CD4-positive, alpha-beta T cell (primary cell): ENCODE results near the gene DLG5. TPM values are rescaled to one million over a fixed set of nuclear protein-coding genes. Genes with fewer than 3 reads are reported as not detected.

Experiments
- ATAC-seq: fragments of 200-7000 bp; cut with Tn5 transposase; one replicate; pipeline ENCODE4 v1.10.0; 2022; ENCODE audit warnings: mild to moderate bottlenecking; ENCODE audit not compliant: poor library complexity
- CTCF ChIA-PET: fragments of 350-600 bp; sonication (Branson Sonifier 250); formaldehyde crosslinking; loops from one replicate; lab custom pipeline; 2021; ENCODE audit warnings: antibody characterized with exemption, inconsistent platforms; lab: Charles Lee
- POLR2A ChIA-PET: fragments of 350-600 bp; sonication (Branson Sonifier 250); formaldehyde crosslinking; loops from one replicate; lab custom pipeline; 2021; ENCODE audit warnings: antibody characterized with exemption, inconsistent platforms; lab: Charles Lee
- DNase-seq, 14 experiments: peaks; one replicate each; pipeline ENCODE4 v3.0.0-alpha.2; 2013 to 2020; ENCODE audit warnings: mixed read lengths in 2 of 14
- H3K27ac ChIP-seq, 2 donors: one replicate each; pipeline versions ENCODE4 v1.5.1 to v1.7.0; 2013; ENCODE audit warnings: low read length in 2 of 2, low read depth in 1 of 2, mild to moderate bottlenecking in 1 of 2
- H3K27me3 ChIP-seq, 2 experiments: 1 replicate in 1 of 2; 2 replicates in 1 of 2; pipeline versions ENCODE4 v1.6.1 to v1.7.0; 2013; ENCODE audit warnings: low read length in 2 of 2, control low read depth in 1 of 2, mild to moderate bottlenecking in 1 of 2, moderate library complexity in 1 of 2; ENCODE audit not compliant: insufficient read depth in 2 of 2, control insufficient read depth in 1 of 2
- H3K36me3 ChIP-seq: one replicate; pipeline ENCODE4 v1.6.1; 2013; ENCODE audit warnings: low read length, control low read depth; ENCODE audit not compliant: insufficient read depth
- H3K4me1 ChIP-seq: one replicate; pipeline ENCODE4 v1.6.1; 2013; ENCODE audit warnings: low read length, control low read depth; ENCODE audit not compliant: insufficient read depth
- H3K4me3 ChIP-seq: one replicate; pipeline ENCODE4 v1.5.1; 2013; ENCODE audit warnings: mild to moderate bottlenecking, low read length, moderate library complexity
- H3K9me3 ChIP-seq, 2 experiments: 1 replicate in 1 of 2; 2 replicates in 1 of 2; pipeline versions ENCODE4 v1.6.1 to v1.7.0; 2013; ENCODE audit warnings: low read length in 2 of 2, mild to moderate bottlenecking in 2 of 2, control low read depth in 1 of 2, moderate library complexity in 1 of 2; ENCODE audit not compliant: control insufficient read depth in 1 of 2, insufficient read depth in 1 of 2
- H3K27ac Mint-ChIP-seq: one replicate; pipeline ENCODE4 v1.8.0; 2020; ENCODE audit warnings: mixed read lengths
- H3K27me3 Mint-ChIP-seq: one replicate; pipeline ENCODE4 v1.8.0; 2021; ENCODE audit warnings: mixed read lengths
- H3K36me3 Mint-ChIP-seq: one replicate; pipeline ENCODE4 v1.8.0; 2021; ENCODE audit warnings: low read depth, mixed read lengths
- H3K4me1 Mint-ChIP-seq: one replicate; pipeline ENCODE4 v1.8.0; 2021; ENCODE audit warnings: low read depth, mixed read lengths
- H3K4me3 Mint-ChIP-seq: one replicate; pipeline ENCODE4 v1.8.0; 2020; ENCODE audit warnings: mild to moderate bottlenecking, mixed read lengths
- H3K9me3 Mint-ChIP-seq: one replicate; pipeline ENCODE4 v1.8.0; 2020; ENCODE audit warnings: mixed read lengths
- intact Hi-C, 2 experiments: fragments of 100-400 bp; cut with DNase I in 1 of 2; cut with micrococcal nuclease in 1 of 2; formaldehyde crosslinking; loops; one replicate each; pipeline versions ENCODE4 v1.15.1 to v1.9.0; 2023 to 2025; cut with DNase I, micrococcal nuclease
- total RNA-seq, 174 experiments: library from RNA in 2 of 174; stranded (reverse) in 2 of 174; gene quantifications; one replicate each; pipeline ENCODE4 v1.2.3 and lab custom pipeline; 2021 to 2026
- TF ChIP-seq, protein P1 (sequence below): fragments of 200-600 bp; IDR thresholded peaks from one replicate; pipeline ENCODE4 v1.8.0; 2022; ENCODE audit warnings: antibody characterized with exemption, mild to moderate bottlenecking

The DLG5 gene
- total RNA-seq, 2 experiments from 2014 or later = 7.1 to 7.4 TPM

DNA sequence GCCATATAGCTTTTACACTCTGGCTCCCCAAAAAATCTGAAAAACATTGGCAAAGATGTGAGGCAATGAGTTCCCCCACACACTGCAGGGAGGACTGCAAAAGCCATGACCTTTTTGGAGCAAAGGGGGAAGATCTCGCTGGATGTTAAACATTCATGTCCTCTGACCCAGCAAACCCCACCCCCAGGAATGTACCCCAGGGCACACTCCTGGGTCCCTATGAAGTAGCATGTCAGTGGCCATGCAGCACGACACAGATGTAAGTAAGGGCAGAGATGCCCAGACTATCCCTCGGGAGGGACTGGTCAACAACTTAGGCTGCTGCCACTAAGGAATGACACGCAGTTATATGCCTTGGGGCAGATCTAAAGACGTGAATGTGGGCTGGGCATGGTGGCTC lies 100.6 kb downstream of the DLG5 start:
- H3K27ac Mint-ChIP-seq = no peak overlapping the region
- intact Hi-C loops = no loop called here

DNA sequence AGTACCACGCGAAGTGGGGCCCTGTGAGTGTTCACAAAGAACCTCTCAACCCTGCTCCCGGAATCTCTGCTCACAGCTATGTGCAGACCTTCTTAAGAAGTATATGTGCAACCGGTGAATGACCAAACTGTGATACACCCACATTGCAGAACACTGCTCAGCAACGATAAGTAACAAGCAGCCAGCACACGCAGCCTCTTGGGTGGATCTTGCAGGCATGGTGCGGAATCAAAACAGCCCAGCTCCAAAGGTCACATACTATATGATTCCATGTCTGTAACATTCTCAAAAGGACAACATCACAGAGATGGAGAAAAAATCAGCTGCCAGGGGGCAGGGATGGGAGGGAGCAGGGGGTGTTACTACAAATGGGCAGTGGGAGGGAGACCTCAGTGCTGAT lies 101.6 kb downstream of the DLG5 start:
- no peaks in the 10 kb centered on the region for H3K9me3 Mint-ChIP-seq
- no peaks in the 10 kb centered on the region for H3K27me3 Mint-ChIP-seq
- Histone ChIP-seq H3K27me3 (no peaks in the 10 kb centered on the region), H3K4me3 (no peak overlapping the region), H3K9me3 (no peaks in the 10 kb centered on the region), H3K36me3 (no peaks in the 10 kb centered on the region), H3K27ac (no peak overlapping the region), H3K4me1 (peaks cover 4% of the 10 kb centered on the region)
- H3K27ac Mint-ChIP-seq = no peak overlapping the region
- DNase-seq = no peak
- ATAC-seq = no peak
- no peak overlapping the region for H3K4me3 Mint-ChIP-seq
- ChIA-PET POLR2A (no interaction called here), CTCF (interaction anchor here (1.5 kb wide), 1 partner anchor 13 kb away, joined by 6 read pairs; no protein-coding TSS in a partner anchor)
- H3K36me3 Mint-ChIP-seq = no peaks in the 10 kb centered on the region
- H3K4me1 Mint-ChIP-seq = no peaks in the 10 kb centered on the region
- intact Hi-C loops = no loop called here
- TF ChIP-seq, protein P1, sequence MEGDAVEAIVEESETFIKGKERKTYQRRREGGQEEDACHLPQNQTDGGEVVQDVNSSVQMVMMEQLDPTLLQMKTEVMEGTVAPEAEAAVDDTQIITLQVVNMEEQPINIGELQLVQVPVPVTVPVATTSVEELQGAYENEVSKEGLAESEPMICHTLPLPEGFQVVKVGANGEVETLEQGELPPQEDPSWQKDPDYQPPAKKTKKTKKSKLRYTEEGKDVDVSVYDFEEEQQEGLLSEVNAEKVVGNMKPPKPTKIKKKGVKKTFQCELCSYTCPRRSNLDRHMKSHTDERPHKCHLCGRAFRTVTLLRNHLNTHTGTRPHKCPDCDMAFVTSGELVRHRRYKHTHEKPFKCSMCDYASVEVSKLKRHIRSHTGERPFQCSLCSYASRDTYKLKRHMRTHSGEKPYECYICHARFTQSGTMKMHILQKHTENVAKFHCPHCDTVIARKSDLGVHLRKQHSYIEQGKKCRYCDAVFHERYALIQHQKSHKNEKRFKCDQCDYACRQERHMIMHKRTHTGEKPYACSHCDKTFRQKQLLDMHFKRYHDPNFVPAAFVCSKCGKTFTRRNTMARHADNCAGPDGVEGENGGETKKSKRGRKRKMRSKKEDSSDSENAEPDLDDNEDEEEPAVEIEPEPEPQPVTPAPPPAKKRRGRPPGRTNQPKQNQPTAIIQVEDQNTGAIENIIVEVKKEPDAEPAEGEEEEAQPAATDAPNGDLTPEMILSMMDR = no peak

More for the DNA sequence above, 100.6 kb downstream of the DLG5 start:
- POLR2A ChIA-PET = no interaction called here
- ATAC-seq (no peak), DNase-seq (no peak)
- Histone ChIP-seq H3K27ac (no peak overlapping the region), H3K27me3 (no peaks in the 10 kb centered on the region), H3K9me3 (no peaks in the 10 kb centered on the region), H3K4me1 (no peaks in the 10 kb centered on the region), H3K4me3 (no peak overlapping the region), H3K36me3 (no peaks in the 10 kb centered on the region)
- H3K9me3 Mint-ChIP-seq = no peaks in the 10 kb centered on the region
- no peaks in the 10 kb centered on the region for H3K4me1 Mint-ChIP-seq
- no peaks in the 10 kb centered on the region for H3K27me3 Mint-ChIP-seq
- H3K36me3 Mint-ChIP-seq = no peaks in the 10 kb centered on the region
- no peak overlapping the region for H3K4me3 Mint-ChIP-seq
- TF ChIP-seq, protein P1 = no peak
- CTCF ChIA-PET = interaction anchor here (1.5 kb wide), 1 partner anchor 12 kb away, joined by 6 read pairs; no protein-coding TSS in a partner anchor

DNA sequence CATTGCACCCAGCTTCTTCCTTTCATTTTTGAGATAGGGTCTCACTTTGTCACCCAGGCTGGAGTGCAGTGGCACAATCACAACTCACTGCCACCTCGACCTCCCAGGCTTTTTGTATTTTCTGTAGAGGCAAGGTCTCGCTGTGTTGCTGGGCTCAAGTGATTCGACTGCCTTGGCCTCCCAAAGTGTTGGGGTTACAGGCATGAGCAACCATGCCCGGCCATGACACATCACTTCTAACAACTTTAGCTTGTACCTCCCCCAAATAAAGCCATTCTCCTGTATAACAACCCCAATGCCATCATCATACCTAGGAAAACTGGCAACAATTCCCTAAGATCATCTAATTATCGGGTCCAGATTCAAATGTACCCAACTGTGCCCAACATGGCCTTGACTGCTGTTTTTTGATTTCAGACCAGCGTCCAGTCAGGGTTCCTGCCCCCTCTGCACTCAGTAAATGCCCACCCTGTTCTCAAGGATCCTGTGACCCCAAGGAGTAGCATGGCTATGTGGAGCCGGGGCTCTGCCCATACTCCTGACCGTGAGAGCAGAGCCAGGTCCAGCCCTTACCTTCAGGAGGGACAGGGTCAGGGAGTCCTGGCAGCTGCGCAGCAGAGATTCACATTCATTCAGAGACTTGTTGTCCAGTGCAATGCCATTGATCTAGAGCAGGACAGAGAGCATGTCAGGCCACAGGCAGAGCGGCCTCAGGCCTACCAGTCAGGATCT lies 102.6 kb downstream of the DLG5 start:
- no peak for ATAC-seq
- no peaks in the 10 kb centered on the region for H3K36me3 ChIP-seq
- no peak overlapping the region for H3K27ac Mint-ChIP-seq
- H3K4me3 ChIP-seq = no peak overlapping the region
- H3K4me1 ChIP-seq = peaks cover 4% of the 10 kb centered on the region
- CTCF ChIA-PET = interaction anchor here (1.5 kb wide), 1 partner anchor 14 kb away, joined by 6 read pairs; no protein-coding TSS in a partner anchor
- TF ChIP-seq, protein P1 = no peak
- POLR2A ChIA-PET = no interaction called here
- H3K36me3 Mint-ChIP-seq = no peaks in the 10 kb centered on the region
- H3K4me1 Mint-ChIP-seq = no peaks in the 10 kb centered on the region
- no peak overlapping the region for H3K27ac ChIP-seq
- no peak for DNase-seq
- H3K9me3 Mint-ChIP-seq = no peaks in the 10 kb centered on the region
- no peaks in the 10 kb centered on the region for H3K27me3 ChIP-seq
- H3K27me3 Mint-ChIP-seq = no peaks in the 10 kb centered on the region
- intact Hi-C loops = no loop called here
- no peaks in the 10 kb centered on the region for H3K9me3 ChIP-seq
- H3K4me3 Mint-ChIP-seq = no peak overlapping the region
